SK-N-MC (cell line): ENCODE results near the gene LARGE1.

Experiments
- EZH2 ChIP-seq: fragments of 200-600 bp; sonication (generic); IDR thresholded peaks from one replicate; pipeline ENCODE4 v1.6.1; 2017; ENCODE audit warnings: antibody characterized with exemption
- POLR2AphosphoS5 ChIP-seq: IDR thresholded peaks from 2 replicates; pipeline ENCODE4 v1.6.1; 2012; ENCODE audit warnings: mild to moderate bottlenecking, low read depth, low read length, borderline replicate concordance

- TF ChIP-seq POLR2AphosphoS5 (no peak), EZH2 (no peak)
Observed at GRCh38 chr22:33925194-33925593, 4.9 kb upstream of the LARGE1 start.
